Tibial nerve (tissue), 4 donors: ENCODE measurements around the gene ARHGAP26. TPM values are rescaled to one million over a fixed set of nuclear protein-coding genes. Genes with fewer than 3 reads are reported as not detected.

Source experiments
- DNase-seq, 2 donors: peaks; one replicate each; pipeline ENCODE4 v3.0.0-alpha.2; 2019; ENCODE audit warnings: low spot score in 2 of 2
- H3K27ac ChIP-seq, 4 donors: fragments of 200-600 bp; sonication (generic) in 3 of 4; one replicate each; pipeline ENCODE4 v1.5.1; 2017 to 2019; ENCODE audit warnings: mild to moderate bottlenecking in 1 of 4
- H3K27me3 ChIP-seq, 2 donors: fragments of 200-600 bp; sonication (generic) in 1 of 2; one replicate each; pipeline versions ENCODE4 v1.5.1 to v1.6.0; 2017 to 2019
- H3K36me3 ChIP-seq, 3 donors: fragments of 200-600 bp; sonication (generic); one replicate each; pipeline ENCODE4 v1.5.1; 2018 to 2019
- H3K4me1 ChIP-seq, 4 donors: fragments of 200-600 bp; sonication (generic) in 3 of 4; one replicate each; pipeline ENCODE4 v1.5.1; 2017 to 2019
- H3K4me3 ChIP-seq, 4 donors: fragments of 200-600 bp; sonication (generic) in 3 of 4; one replicate each; pipeline ENCODE4 v1.5.1; 2017 to 2019; ENCODE audit warnings: mild to moderate bottlenecking in 1 of 4, moderate library complexity in 1 of 4
- H3K9me3 ChIP-seq, 4 donors: fragments of 200-600 bp; sonication (generic) in 3 of 4; one replicate each; pipeline ENCODE4 v1.5.1; 2017 to 2019
- CTCF ChIP-seq, 5 experiments: fragments of 200-600 bp in 3 of 5; fragments of 450-650 bp in 2 of 5; sonication (generic) in 3 of 5; IDR thresholded peaks; one replicate each; pipeline ENCODE4 v1.5.1; 2016 to 2019; ENCODE audit warnings: antibody characterized with exemption in 5 of 5, mild to moderate bottlenecking in 3 of 5, moderate library complexity in 2 of 5
- EP300 ChIP-seq, 2 donors: sonication (generic); formaldehyde crosslinking; IDR thresholded peaks; one replicate each; pipeline ENCODE4 v1.6.1; 2017; ENCODE audit warnings: antibody characterized with exemption in 2 of 2, mild to moderate bottlenecking in 1 of 2
- POLR2A ChIP-seq, 2 donors: fragments of 450-650 bp; IDR thresholded peaks; one replicate each; pipeline ENCODE4 v1.6.1; 2017; ENCODE audit warnings: antibody characterized with exemption in 2 of 2, mild to moderate bottlenecking in 2 of 2, moderate library complexity in 2 of 2
- WGBS, 2 donors: methylation state at CpG; one replicate each; pipeline ENCODE4 v1.1.5; 2018; 5-methylcytosine and 5-hydroxymethylcytosine counted together
- total RNA-seq, 4 donors: library from RNA; depleted of rRNA; stranded (reverse); fragments of >200 nt; gene quantifications; one replicate each; pipeline ENCODE4 v1.1.0, GENCODE V29; 2016

The ARHGAP26 gene
- total RNA-seq, 4 donors from 2014 or later = 33.7 to 77.8 (median 57.8) TPM

GRCh38 chr5:142976861-142977260 is 206.7 kb downstream of the ARHGAP26 start:
- TF ChIP-seq EP300 (IDR thresholded peaks at IDR 0.05) (no peak), CTCF (IDR thresholded peaks at IDR 0.05) (no peak), POLR2A (IDR thresholded peaks at IDR 0.05) (no peak)
- DNase-seq = no peak

GRCh38 chr5:142977363-142978051 is 207.3 kb downstream of the ARHGAP26 start:
- Histone ChIP-seq H3K9me3 (no peaks in the 10 kb centered on the region), H3K27ac (peak overlapping the region in 3 of 4 donors; percentile 2 to 62 (median 50)), H3K36me3 (no peaks in the 10 kb centered on the region), H3K27me3 (no peaks in the 10 kb centered on the region), H3K4me3 (no peak overlapping the region), H3K4me1 (peaks cover 0 to 48% (median 13%) of the 10 kb centered on the region in 4 donors)
- peak in 1 of 2 donors; percentile 23 for DNase-seq
- no peak for TF ChIP-seq POLR2A (IDR thresholded peaks at IDR 0.05)
- no peak for TF ChIP-seq CTCF (IDR thresholded peaks at IDR 0.05)
- peak in 1 of 2 donors; percentile 50 for TF ChIP-seq EP300 (IDR thresholded peaks at IDR 0.05)
- 66 to 71% methylated on average over 8 of the region's 8 CpGs for WGBS, 2 donors

More at GRCh38 chr5:142976861-142977260, 206.7 kb downstream of the ARHGAP26 start:
- Histone ChIP-seq H3K27ac (peak overlapping the region in 2 of 4 donors; percentile 23 to 62), H3K4me1 (peaks cover 0 to 43% (median 7%) of the 10 kb centered on the region in 4 donors), H3K27me3 (no peaks in the 10 kb centered on the region), H3K4me3 (no peak overlapping the region), H3K36me3 (no peaks in the 10 kb centered on the region), H3K9me3 (no peaks in the 10 kb centered on the region)
- WGBS, 2 donors = 85 to 96% methylated on average over 3 of the region's 3 CpGs

GRCh38 chr5:142978252-142978651 is 208.1 kb downstream of the ARHGAP26 start:
- H3K4me1 ChIP-seq = peaks cover 0 to 51% (median 20%) of the 10 kb centered on the region in 4 donors
- H3K9me3 ChIP-seq = no peaks in the 10 kb centered on the region
- TF ChIP-seq EP300 (IDR thresholded peaks at IDR 0.05) (no peak), POLR2A (IDR thresholded peaks at IDR 0.05) (no peak)
- WGBS, 2 donors = 83 to 85% methylated on average over 2 of the region's 2 CpGs
- no peaks in the 10 kb centered on the region for H3K27me3 ChIP-seq
- no peak for DNase-seq
- no peaks in the 10 kb centered on the region for H3K36me3 ChIP-seq
- no peak overlapping the region for H3K4me3 ChIP-seq
- H3K27ac ChIP-seq = peak overlapping the region in 2 of 4 donors; percentile 50 to 62

GRCh38 chr5:142978726-142979125 is 208.5 kb downstream of the ARHGAP26 start:
- TF ChIP-seq CTCF (IDR thresholded peaks at IDR 0.05) (no peak), EP300 (IDR thresholded peaks at IDR 0.05) (no peak), POLR2A (IDR thresholded peaks at IDR 0.05) (no peak)
- Histone ChIP-seq H3K9me3 (no peaks in the 10 kb centered on the region), H3K27ac (no peak overlapping the region), H3K27me3 (no peaks in the 10 kb centered on the region), H3K4me1 (peaks cover 0 to 51% (median 20%) of the 10 kb centered on the region in 4 donors), H3K4me3 (no peak overlapping the region), H3K36me3 (no peaks in the 10 kb centered on the region)
- WGBS, 2 donors = 85 to 89% methylated on average over 1 of the region's 1 CpG
- no peak for DNase-seq

GRCh38 chr5:142979636-142980035 is 209.5 kb downstream of the ARHGAP26 start:
- no peaks in the 10 kb centered on the region for H3K36me3 ChIP-seq
- H3K27me3 ChIP-seq = no peaks in the 10 kb centered on the region
- DNase-seq = no peak
- H3K4me3 ChIP-seq = no peak overlapping the region
- no peak overlapping the region for H3K27ac ChIP-seq
- WGBS, 2 donors = 67 to 75% methylated on average over 3 of the region's 3 CpGs
- H3K9me3 ChIP-seq = no peaks in the 10 kb centered on the region
- H3K4me1 ChIP-seq = peaks cover 0 to 46% (median 20%) of the 10 kb centered on the region in 4 donors
- TF ChIP-seq EP300 (IDR thresholded peaks at IDR 0.05) (no peak), POLR2A (IDR thresholded peaks at IDR 0.05) (no peak), CTCF (IDR thresholded peaks at IDR 0.05) (no peak)
